Activated T-helper 1 cell treated with anti-CD3 and anti-CD28 coated beads, Interleukin-12 subunit alpha, Interleukin-12 subunit beta, Interleukin-2, Interleukin-4 antibody, amounts not matched to agents 30 ng/mL and 10 ng/mL and 1 ng/mL, durations not matched to agents 14 hours and 24 hours and 36 hours (primary cell): ENCODE measurements around the gene ZNF534. TPM values are rescaled to one million over a fixed set of nuclear protein-coding genes. Genes with fewer than 3 reads are reported as not detected.

ENCODE experiments used
- total RNA-seq: library from RNA; stranded (reverse); gene quantifications from 2 replicates; pipeline ENCODE4 v1.2.3, GENCODE V29; 2022

ZNF534 gene
- total RNA-seq, 1 donor from 2014 or later, result not detected

Other genes starting within 250 kb of the ZNF534 start
- 214 and 215 TPM in 2 replicates for gene PPP2R1A, start 239.1 kb upstream of the ZNF534 start, total RNA-seq
- 13.8 and 16.5 TPM in 2 replicates for gene ZNF766, start 159.6 kb upstream of the ZNF534 start, total RNA-seq
- 3.5 and 4.8 TPM in 2 replicates for gene ZNF480, start 132.0 kb upstream of the ZNF534 start, total RNA-seq
- 0.29 and 0.36 TPM in 2 replicates for gene ZNF610, start 92.9 kb upstream of the ZNF534 start, total RNA-seq
- 5.4 and 12.5 TPM in 2 replicates for gene ZNF880, start 59.2 kb upstream of the ZNF534 start, total RNA-seq
- 6.8 and 8.0 TPM in 2 replicates for gene ZNF528, start 31.3 kb upstream of the ZNF534 start, total RNA-seq
- gene ZNF578, start 24.4 kb downstream of the ZNF534 start, total RNA-seq, result 0.05 and 0.07 TPM in 2 replicates
- gene ZNF808, start 98.5 kb downstream of the ZNF534 start, total RNA-seq, result 19.1 and 20.0 TPM in 2 replicates
- gene ZNF701, start 141.1 kb downstream of the ZNF534 start, total RNA-seq, result 16.0 and 18.3 TPM in 2 replicates
- 23.5 and 25.8 TPM in 2 replicates for gene ZNF83, start 209.2 kb downstream of the ZNF534 start, total RNA-seq